D721Med (cell line): ENCODE data around the gene GLI3.

ENCODE experiments used
- DNase-seq: peaks from one replicate; pipeline ENCODE4 v3.0.0; 2011; ENCODE audit warnings: low spot score; ENCODE audit not compliant: insufficient read length
- FAIRE-seq: peaks from 2 replicates; lab custom pipeline; 2011; peaks lifted over from hg19 to GRCh38; lab: Jason Lieb, UNC
- CTCF ChIP-seq: IDR thresholded peaks from 2 replicates; pipeline ENCODE4 v1.5.1; 2012; ENCODE audit warnings: mild to moderate bottlenecking, control low read depth; ENCODE audit not compliant: insufficient read depth; ENCODE audit errors: missing control alignments

Gene GLI3

DNA sequence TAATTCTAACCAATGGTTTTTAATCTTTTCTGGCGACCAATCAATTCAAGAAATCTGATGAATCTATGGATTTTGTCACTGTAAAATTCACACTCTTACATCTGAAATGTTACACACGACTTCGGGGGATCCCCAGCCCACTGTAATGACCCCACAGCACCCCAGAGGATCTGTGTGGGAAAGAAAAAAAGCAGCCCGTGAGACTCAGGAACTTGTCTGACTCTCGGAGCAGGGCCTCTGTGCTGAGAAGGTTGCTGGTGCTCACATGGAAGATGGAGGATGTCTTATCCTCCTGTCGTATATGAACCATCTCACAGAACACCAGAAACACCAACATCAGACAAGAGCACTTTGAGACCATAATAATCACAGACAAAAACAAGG is 305.8 kb downstream of the GLI3 start:
- TF ChIP-seq CTCF, result no peak
- no peak for DNase-seq
- FAIRE-seq, result no peak

DNA sequence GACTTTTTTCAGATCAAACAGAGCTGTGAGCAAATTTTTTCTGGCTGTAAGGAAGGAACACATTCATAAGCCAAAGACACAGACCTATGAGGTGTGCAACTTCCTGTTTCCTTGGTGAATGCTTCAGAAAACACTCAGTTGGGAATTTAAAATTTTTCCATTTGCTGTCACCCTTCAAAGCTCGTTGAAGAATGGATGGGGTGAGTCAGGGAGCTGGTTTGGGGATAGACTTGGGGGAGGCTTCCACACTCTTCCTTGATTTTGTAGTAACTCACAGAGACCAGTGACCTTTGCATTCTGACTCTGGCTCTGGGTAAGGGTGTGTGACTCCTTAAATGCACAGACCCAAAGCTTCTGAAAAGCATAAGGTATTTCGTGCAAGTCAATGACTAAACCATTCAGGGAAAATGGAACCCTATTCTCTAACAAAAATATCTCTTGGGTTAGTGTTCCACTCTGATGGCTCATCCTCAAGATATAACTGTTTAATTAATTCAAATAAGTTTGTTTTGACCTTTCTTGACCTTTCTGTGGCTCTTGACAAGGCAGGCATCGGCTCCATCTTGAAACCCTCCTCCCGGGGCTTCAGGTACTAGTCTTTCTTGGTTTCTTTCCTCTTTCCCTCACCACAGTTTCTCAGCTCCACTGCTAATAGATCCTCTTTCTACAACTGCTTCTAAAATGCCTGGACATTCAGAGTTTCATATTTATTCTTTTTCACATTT is 306.3 kb downstream of the GLI3 start:
- DNase-seq, result no peak
- TF ChIP-seq CTCF, result no peak
- no peak for FAIRE-seq

GRCh38 chr7:41928781-41929180 is 308.2 kb downstream of the GLI3 start:
- DNase-seq, result no peak

GRCh38 chr7:41928166-41928565 is 308.8 kb downstream of the GLI3 start:
- DNase-seq, result no peak
- no peak for TF ChIP-seq CTCF
- no peak for FAIRE-seq

More at GRCh38 chr7:41928781-41929180, 308.2 kb downstream of the GLI3 start:
- TF ChIP-seq CTCF, result no peak
- FAIRE-seq, result no peak

GRCh38 chr7:41927380-41927779 is 309.6 kb downstream of the GLI3 start:
- no peak for TF ChIP-seq CTCF
- FAIRE-seq, result no peak

GRCh38 chr7:41925946-41926345 is 311.1 kb downstream of the GLI3 start:
- FAIRE-seq, result no peak
- no peak for TF ChIP-seq CTCF
- no peak for DNase-seq

More at GRCh38 chr7:41927380-41927779, 309.6 kb downstream of the GLI3 start:
- no peak for DNase-seq

- TF ChIP-seq CTCF, result no peak
- no peak for DNase-seq
Measured at GRCh38 chr7:41924796-41925195, 312.2 kb downstream of the GLI3 start.

More at GRCh38 chr7:41924796-41925195, 312.2 kb downstream of the GLI3 start:
- no peak for FAIRE-seq
